Neural progenitor cell (in vitro differentiated cells): Measurements from ENCODE around the gene KRTAP25-1. TPM values are rescaled to one million over a fixed set of nuclear protein-coding genes. Genes with fewer than 3 reads are reported as not detected.

Source experiments
- DNase-seq: peaks from one replicate; pipeline ENCODE4 v3.0.0-alpha.2; 2016; ENCODE audit warnings: low spot score
- H2AFZ ChIP-seq: fragments of 200-600 bp; sonication (generic); replicated peaks from 2 replicates; pipeline ENCODE4 v1.6.1; 2016; ENCODE audit warnings: antibody characterized with exemption
- H3F3A ChIP-seq: fragments of 200-600 bp; sonication (generic); 2 replicates; pipeline ENCODE4 v1.6.1; 2016; ENCODE audit warnings: antibody characterized with exemption, low read depth
- H3K27ac ChIP-seq: fragments of 200-600 bp; sonication (generic); 2 replicates; pipeline ENCODE4 v1.5.1; 2016; ENCODE audit warnings: mild to moderate bottlenecking
- H3K27me3 ChIP-seq: fragments of 200-600 bp; sonication (generic); 2 replicates; pipeline ENCODE4 v1.6.1; 2016; ENCODE audit warnings: mild to moderate bottlenecking, moderate library complexity
- H3K36me3 ChIP-seq: fragments of 200-600 bp; sonication (generic); 2 replicates; pipeline ENCODE4 v1.5.1; 2016
- H3K4me1 ChIP-seq: fragments of 200-600 bp; sonication (generic); 2 replicates; pipeline ENCODE4 v1.6.1; 2016; ENCODE audit warnings: mixed run types
- H3K4me2 ChIP-seq: fragments of 200-600 bp; sonication (generic); 2 replicates; pipeline ENCODE4 v1.6.1; 2016
- H3K4me3 ChIP-seq: fragments of 200-600 bp; sonication (generic); 2 replicates; pipeline ENCODE4 v1.5.1; 2016
- H3K79me2 ChIP-seq: fragments of 200-600 bp; sonication (generic); 2 replicates; pipeline ENCODE4 v1.6.1; 2016; ENCODE audit warnings: low read depth
- H3K9ac ChIP-seq: fragments of 200-600 bp; sonication (generic); 2 replicates; pipeline ENCODE4 v1.6.1; 2016
- H3K9me3 ChIP-seq: fragments of 200-600 bp; sonication (generic); 2 replicates; pipeline ENCODE4 v1.5.1; 2016; ENCODE audit warnings: low read depth
- H4K20me1 ChIP-seq: fragments of 200-600 bp; sonication (generic); 2 replicates; pipeline ENCODE4 v1.6.1; 2016; ENCODE audit warnings: low read depth
- H3K27ac Mint-ChIP-seq: 3 replicates; pipeline ENCODE4 v1.8.0; 2021; ENCODE audit warnings: mixed read lengths
- H3K27me3 Mint-ChIP-seq: 2 replicates; pipeline ENCODE4 v1.8.0; 2022; ENCODE audit warnings: low read depth, mild to moderate bottlenecking, inconsistent platforms, moderate library complexity, mixed read lengths; ENCODE audit not compliant: insufficient read depth
- H3K36me3 Mint-ChIP-seq: 3 replicates; pipeline ENCODE4 v1.8.0; 2021; ENCODE audit warnings: mixed read lengths
- H3K4me1 Mint-ChIP-seq: 3 replicates; pipeline ENCODE4 v1.8.0; 2021; ENCODE audit warnings: mixed read lengths
- H3K4me3 Mint-ChIP-seq: 3 replicates; pipeline ENCODE4 v1.8.0; 2021; ENCODE audit warnings: mild to moderate bottlenecking, moderate library complexity, mixed read lengths
- H3K9me3 Mint-ChIP-seq: 3 replicates; pipeline ENCODE4 v1.8.0; 2020; ENCODE audit warnings: mixed read lengths
- CTCF ChIP-seq: fragments of 200-600 bp; sonication (generic); IDR thresholded peaks from 2 replicates; pipeline ENCODE4 v1.5.1; 2017; ENCODE audit warnings: antibody characterized with exemption, mild to moderate bottlenecking
- EZH2 ChIP-seq: fragments of 200-600 bp; sonication (generic); IDR thresholded peaks from 2 replicates; pipeline ENCODE4 v1.6.1; 2017; ENCODE audit warnings: antibody characterized with exemption, mild to moderate bottlenecking, moderate library complexity
- EZH2phosphoT487 ChIP-seq: fragments of 200-600 bp; sonication (generic); IDR thresholded peaks from 2 replicates; pipeline ENCODE4 v1.6.1; 2017; ENCODE audit warnings: antibody characterized with exemption
- total RNA-seq: library from RNA; depleted of rRNA; stranded (reverse); fragments of >200 nt; gene quantifications from 2 replicates; pipeline ENCODE4 v1.2.3, GENCODE V29; 2015; ENCODE audit warnings: low replicate concordance

The KRTAP25-1 gene
- total RNA-seq, 1 donor from 2014 or later, result not detected

GRCh38 chr21:30240661-30241060 is 48.7 kb downstream of the KRTAP25-1 start:
- Histone ChIP-seq H3K4me3 (no peak overlapping the region), H3K79me2 (no peaks in the 10 kb centered on the region), H3K9ac (no peak overlapping the region), H3K4me1 (no peaks in the 10 kb centered on the region), H3K27ac (no peak overlapping the region), H2AFZ (no peak overlapping the region), H3K4me2 (no peak overlapping the region), H3K27me3 (no peaks in the 10 kb centered on the region), H4K20me1 (no peaks in the 10 kb centered on the region), H3F3A (no peaks in the 10 kb centered on the region), H3K36me3 (no peaks in the 10 kb centered on the region), H3K9me3 (no peaks in the 10 kb centered on the region)
- TF ChIP-seq EZH2phosphoT487 (no peak), EZH2 (no peak), CTCF (no peak)
- DNase-seq, result no peak
- no peaks in the 10 kb centered on the region for H3K9me3 Mint-ChIP-seq
- no peak overlapping the region for H3K4me3 Mint-ChIP-seq
- peaks cover 10% of the 10 kb centered on the region for H3K4me1 Mint-ChIP-seq
- no peaks in the 10 kb centered on the region for H3K27me3 Mint-ChIP-seq
- H3K27ac Mint-ChIP-seq, result no peak overlapping the region
- H3K36me3 Mint-ChIP-seq, result no peaks in the 10 kb centered on the region

Other genes with a start within 250 kb of the KRTAP25-1 start
- gene CLDN17, start 122.7 kb downstream of the KRTAP25-1 start, total RNA-seq, result not detected in 2 replicates
- not detected in 2 replicates for gene CLDN8, start 73.4 kb downstream of the KRTAP25-1 start, total RNA-seq
- not detected in 2 replicates for gene KRTAP24-1, start 6.6 kb downstream of the KRTAP25-1 start, total RNA-seq
- gene KRTAP26-1, start 30.8 kb upstream of the KRTAP25-1 start, total RNA-seq, result not detected in 2 replicates
- not detected in 2 replicates for gene KRTAP27-1, start 48.2 kb upstream of the KRTAP25-1 start, total RNA-seq
- gene KRTAP23-1, start 59.1 kb upstream of the KRTAP25-1 start, total RNA-seq, result not detected in 2 replicates
- gene KRTAP13-2, start 82.8 kb upstream of the KRTAP25-1 start, total RNA-seq, result not detected in 2 replicates
- gene KRTAP13-1, start 106.5 kb upstream of the KRTAP25-1 start, total RNA-seq, result not detected in 2 replicates
- not detected in 2 replicates for gene KRTAP13-3, start 136.4 kb upstream of the KRTAP25-1 start, total RNA-seq
- gene KRTAP13-4, start 140.7 kb upstream of the KRTAP25-1 start, total RNA-seq, result not detected in 2 replicates
- not detected in 2 replicates for gene KRTAP15-1, start 150.8 kb upstream of the KRTAP25-1 start, total RNA-seq
- gene KRTAP19-1, start 190.9 kb upstream of the KRTAP25-1 start, total RNA-seq, result not detected in 2 replicates
- gene KRTAP19-2, start 197.9 kb upstream of the KRTAP25-1 start, total RNA-seq, result not detected in 2 replicates
- not detected in 2 replicates for gene KRTAP19-3, start 202.5 kb upstream of the KRTAP25-1 start, total RNA-seq
- not detected in 2 replicates for gene KRTAP19-4, start 207.7 kb upstream of the KRTAP25-1 start, total RNA-seq
- not detected in 2 replicates for gene KRTAP19-5, start 212.6 kb upstream of the KRTAP25-1 start, total RNA-seq